A673 (cell line): ENCODE results near the gene NFXL1. TPM values are rescaled to one million over a fixed set of nuclear protein-coding genes. Genes with fewer than 3 reads are reported as not detected.

Experiments used
- BruUV-seq: library from RNA; stranded (reverse); fragments of 400-500 nt; replicated peaks from 2 replicates; lab custom pipeline; 2021; lab: Mats Ljungman, UMichigan
- CTCF ChIA-PET: fragments of 300-600 bp; sonication (Branson Sonifier 250); formaldehyde crosslinking; loops from one replicate; lab custom pipeline; 2022; ENCODE audit warnings: antibody characterized with exemption; lab: Charles Lee
- POLR2A ChIA-PET: fragments of 300-600 bp; sonication (Branson Sonifier 250); formaldehyde crosslinking; loops from one replicate; lab custom pipeline; 2022; ENCODE audit warnings: antibody characterized with exemption; ENCODE audit not compliant: low non-redundant PET; lab: Charles Lee
- DNase-seq: peaks from one replicate; pipeline ENCODE4 v3.0.0-alpha.2; 2015; ENCODE audit warnings: low spot score
- H3K27ac ChIP-seq: fragments of 200-600 bp; sonication (generic); 2 replicates; pipeline ENCODE4 v1.5.1; 2016; ENCODE audit warnings: mixed run types, low read depth, mild to moderate bottlenecking, mixed read lengths, antibody characterized with exemption, low read length; ENCODE audit not compliant: poor library complexity, severe bottlenecking
- H3K27me3 ChIP-seq: fragments of 200-600 bp; sonication (generic); replicated peaks from 2 replicates; pipeline ENCODE4 v1.6.1; 2017; ENCODE audit warnings: mixed run types, low read depth, mild to moderate bottlenecking, mixed read lengths, antibody characterized with exemption, low read length; ENCODE audit not compliant: insufficient read depth, poor library complexity
- H3K36me3 ChIP-seq: fragments of 200-600 bp; sonication (generic); 2 replicates; pipeline ENCODE4 v1.6.1; 2016; ENCODE audit warnings: mixed run types, mild to moderate bottlenecking, mixed read lengths, antibody characterized with exemption, low read length; ENCODE audit not compliant: insufficient read depth, poor library complexity, severe bottlenecking
- H3K4me1 ChIP-seq: fragments of 200-600 bp; sonication (generic); 2 replicates; pipeline ENCODE4 v1.6.1; 2017; ENCODE audit warnings: mixed run types, mild to moderate bottlenecking, mixed read lengths, antibody characterized with exemption, low read length; ENCODE audit not compliant: insufficient read depth, poor library complexity, severe bottlenecking
- H3K4me3 ChIP-seq: fragments of 200-600 bp; sonication (generic); 2 replicates; pipeline ENCODE4 v1.5.1; 2016; ENCODE audit warnings: low read depth, mixed run types, mild to moderate bottlenecking, mixed read lengths, low read length; ENCODE audit not compliant: poor library complexity, severe bottlenecking
- H3K9me3 ChIP-seq: fragments of 200-600 bp; sonication (generic); 2 replicates; pipeline ENCODE4 v1.6.1; 2016; ENCODE audit warnings: mixed run types, low read depth, mild to moderate bottlenecking, mixed read lengths, antibody characterized with exemption, low read length; ENCODE audit not compliant: poor library complexity, severe bottlenecking
- CTCF ChIP-seq: fragments of 300-800, 200-600 bp; sonication (generic); conservative IDR thresholded peaks from 2 replicates; pipeline ENCODE4 v1.5.1; 2017; ENCODE audit warnings: low read depth, mild to moderate bottlenecking, antibody characterized with exemption, low read length, moderate library complexity, mixed read lengths
- EZH2 ChIP-seq: fragments of 200-600 bp; sonication (generic); IDR thresholded peaks from 2 replicates; pipeline ENCODE4 v1.6.1; 2017; ENCODE audit warnings: borderline replicate concordance, low read depth, mild to moderate bottlenecking, mixed read lengths, antibody characterized with exemption, low read length; ENCODE audit not compliant: poor library complexity, severe bottlenecking
- intact Hi-C: fragments of 100-400 bp; cut with micrococcal nuclease; formaldehyde crosslinking; loops from one replicate; pipeline ENCODE4 v1.10.0; 2022; ENCODE audit not compliant: unreplicated experiment
- total RNA-seq: library from RNA; stranded (reverse); gene quantifications from 2 replicates; pipeline ENCODE4 v1.2.3, GENCODE V29; 2021

Gene NFXL1
- total RNA-seq, 1 experiment from 2014 or later: 12.1 TPM

- CTCF ChIA-PET: no interaction called here
- no peaks in the 10 kb centered on the region for H3K9me3 ChIP-seq
- no peaks in the 10 kb centered on the region for H3K27me3 ChIP-seq
- POLR2A ChIA-PET: no interaction called here
- TF ChIP-seq EZH2 (no peak), CTCF (no peak)
- no peak for DNase-seq
- BruUV-seq: no TSS peak
- H3K36me3 ChIP-seq: peaks cover 10% of the 10 kb centered on the region
- no peak overlapping the region for H3K4me3 ChIP-seq
- intact Hi-C loops: no loop called here
- H3K4me1 ChIP-seq: no peaks in the 10 kb centered on the region
- H3K27ac ChIP-seq: no peak overlapping the region
These were observed 995 bp upstream of the NFXL1 start for GRCh38 chr4:47915378-47915777.

- Histone ChIP-seq H3K27ac (no peak overlapping the region), H3K36me3 (peaks cover 13% of the 10 kb centered on the region), H3K27me3 (no peaks in the 10 kb centered on the region), H3K4me3 (peak overlapping the region; percentile 99), H3K9me3 (no peaks in the 10 kb centered on the region), H3K4me1 (no peaks in the 10 kb centered on the region)
- DNase-seq: no peak
- CTCF ChIA-PET: no interaction called here
- no TSS peak for BruUV-seq
- POLR2A ChIA-PET: no interaction called here
- intact Hi-C loops: no loop called here
- no peak for TF ChIP-seq EZH2
- TF ChIP-seq CTCF: no peak
These were observed 499 bp upstream of the NFXL1 start for GRCh38 chr4:47914926-47915237.

GRCh38 chr4:47913861-47914219 lies 543 bp downstream of the NFXL1 start:
- TF ChIP-seq CTCF (no peak), EZH2 (no peak)
- BruUV-seq: no TSS peak
- Histone ChIP-seq H3K36me3 (peaks cover 13% of the 10 kb centered on the region), H3K9me3 (no peaks in the 10 kb centered on the region), H3K27ac (peak overlapping the region; percentile 77), H3K27me3 (no peaks in the 10 kb centered on the region), H3K4me3 (peak overlapping the region; percentile 99), H3K4me1 (no peaks in the 10 kb centered on the region)
- POLR2A ChIA-PET: no interaction called here
- intact Hi-C loops: no loop called here
- DNase-seq: peak; percentile 14
- CTCF ChIA-PET: no interaction called here
